GM10847 (cell line): ENCODE data around the gene PAQR9.

ENCODE experiments used
- POLR2A ChIP-seq: IDR thresholded peaks from 2 replicates; pipeline ENCODE4 v1.6.1; 2011; ENCODE audit not compliant: insufficient read length; ENCODE audit errors: extremely low read depth

The PAQR9 gene

GRCh38 chr3:142962520-142963233 lies 797 bp downstream of the PAQR9 start:
- no peak for TF ChIP-seq POLR2A

GRCh38 chr3:142962175-142962519 lies 1.3 kb downstream of the PAQR9 start:
- TF ChIP-seq POLR2A: no peak

GRCh38 chr3:142961539-142961938 lies 1.9 kb downstream of the PAQR9 start:
- TF ChIP-seq POLR2A: no peak

GRCh38 chr3:142960322-142960850 lies 3.1 kb downstream of the PAQR9 start:
- TF ChIP-seq POLR2A: no peak

GRCh38 chr3:142958707-142959106 lies 4.8 kb downstream of the PAQR9 start:
- TF ChIP-seq POLR2A: no peak

- no peak for TF ChIP-seq POLR2A
Observed at GRCh38 chr3:142953443-142953842, 10.0 kb downstream of the PAQR9 start.

GRCh38 chr3:142952272-142953193 lies 10.9 kb downstream of the PAQR9 start:
- TF ChIP-seq POLR2A: no peak

- no peak for TF ChIP-seq POLR2A
Observed at GRCh38 chr3:142951794-142952193, 11.7 kb downstream of the PAQR9 start.

- TF ChIP-seq POLR2A: no peak
Observed at GRCh38 chr3:142950972-142951371, 12.5 kb downstream of the PAQR9 start.

- TF ChIP-seq POLR2A: no peak
Observed at GRCh38 chr3:142947799-142948575, 15.5 kb downstream of the PAQR9 start.

GRCh38 chr3:142947352-142947751 lies 16.1 kb downstream of the PAQR9 start:
- TF ChIP-seq POLR2A: no peak

GRCh38 chr3:142946861-142947260 lies 16.6 kb downstream of the PAQR9 start:
- TF ChIP-seq POLR2A: no peak

GRCh38 chr3:142945023-142945422 lies 18.5 kb downstream of the PAQR9 start:
- TF ChIP-seq POLR2A: no peak

GRCh38 chr3:142944342-142944741 lies 19.1 kb downstream of the PAQR9 start:
- no peak for TF ChIP-seq POLR2A

- no peak for TF ChIP-seq POLR2A
Observed at GRCh38 chr3:142943870-142944269, 19.6 kb downstream of the PAQR9 start.
